OCI-LY1 (cell line): Measurements from ENCODE around the gene GRID2.

Experiments
- CTCF ChIP-seq: fragments of 200-600 bp; sonication (generic), shearing (Covaris generic); IDR thresholded peaks from 2 replicates; pipeline ENCODE4 v1.5.1; 2017; ENCODE audit warnings: mild to moderate bottlenecking, antibody characterized with exemption, low read length, moderate library complexity, mixed read lengths
- EZH2 ChIP-seq: fragments of 200-600 bp; sonication (generic), shearing (Covaris generic); IDR thresholded peaks from 2 replicates; pipeline ENCODE4 v1.8.0; 2017; ENCODE audit warnings: borderline replicate concordance, mixed run types, mild to moderate bottlenecking, antibody characterized with exemption, low read length, moderate library complexity, mixed read lengths

GRCh38 chr4:93809773-93810172 is 1506.0 kb downstream of the GRID2 start:
- no peak for TF ChIP-seq CTCF
- no peak for TF ChIP-seq EZH2
